Body of pancreas (tissue), 4 donors: ENCODE measurements around the gene CAPRIN1.

Experiments used
- CTCF ChIP-seq, 7 experiments: fragments of 450-650 bp in 4 of 7; fragments of 200-600 bp in 3 of 7; sonication (generic) in 3 of 7; IDR thresholded peaks; one replicate each; pipeline ENCODE4 v1.5.1; 2016 to 2019; ENCODE audit warnings: antibody characterized with exemption in 7 of 7
- POLR2A ChIP-seq, 3 donors: fragments of 450-650 bp; IDR thresholded peaks; one replicate each; pipeline ENCODE4 v1.6.1; 2016; ENCODE audit warnings: antibody characterized with exemption in 3 of 3, mild to moderate bottlenecking in 2 of 3

- TF ChIP-seq POLR2A (IDR thresholded peaks at IDR 0.05), result no peak
- no peak for TF ChIP-seq CTCF (IDR thresholded peaks at IDR 0.05)
Observed at GRCh38 chr11:34036456-34036855, 15.1 kb upstream of the CAPRIN1 start.
